Measurements from ENCODE around the gene ABCG4.
"Not testable (repeated sequence)": the region's sequence is repeated elsewhere in the genome, so short reads cannot be mapped to it uniquely, and the experiment has no call there.

The ABCG4 gene

GRCh38 chr11:119167077-119167458, 18.2 kb downstream of the ABCG4 start:
- not testable (repeated sequence) for H3K27me3 ChIP-seq (ENCODE audit: control insufficient read depth, insufficient read depth, low read length); H3K4me1 ChIP-seq (ENCODE audit: control insufficient read depth, insufficient read depth, low read length); H3K36me3 ChIP-seq (ENCODE audit: control insufficient read depth, insufficient read depth, low read length); H3K9me3 ChIP-seq (ENCODE audit: control insufficient read depth, insufficient read depth, low read length); DNase-seq (ENCODE audit: low read depth, low spot score); H3K27ac ChIP-seq (ENCODE audit: low read length); H3K4me3 ChIP-seq (ENCODE audit: low read length)
- WGBS (ENCODE audit: insufficient coverage, insufficient read length) = no CpG with 5 or more reads among the region's 10 CpGs

- H3K9me3 ChIP-seq (ENCODE audit: control insufficient read depth, insufficient read depth, low read length) = no peaks in the 10 kb centered on the region
- H3K27me3 ChIP-seq (ENCODE audit: control insufficient read depth, insufficient read depth, low read length) = no peaks in the 10 kb centered on the region
- H3K36me3 ChIP-seq (ENCODE audit: control insufficient read depth, insufficient read depth, low read length) = no peaks in the 10 kb centered on the region
- no peak overlapping the region for H3K27ac ChIP-seq (ENCODE audit: low read length)
- no peak for DNase-seq (ENCODE audit: low read depth, low spot score)
- no peak overlapping the region for H3K4me3 ChIP-seq (ENCODE audit: low read length)
- no CpG with 5 or more reads among the region's 6 CpGs for WGBS (ENCODE audit: insufficient coverage, insufficient read length)
- H3K4me1 ChIP-seq (ENCODE audit: control insufficient read depth, insufficient read depth, low read length) = no peaks in the 10 kb centered on the region
Measured at GRCh38 chr11:119167933-119168332, 19.1 kb downstream of the ABCG4 start.

GRCh38 chr11:119168471-119169281, 19.8 kb downstream of the ABCG4 start, which contains the start of gene NLRX1:
Gene NLRX1 (plus strand): TSS chr11:119168725. CDS start chr11:119171404, 2,679 bp downstream.
- H3K36me3 ChIP-seq (ENCODE audit: control insufficient read depth, insufficient read depth, low read length) = no peaks in the 10 kb centered on the region
- H3K9me3 ChIP-seq (ENCODE audit: control insufficient read depth, insufficient read depth, low read length) = no peaks in the 10 kb centered on the region
- no peaks in the 10 kb centered on the region for H3K4me1 ChIP-seq (ENCODE audit: control insufficient read depth, insufficient read depth, low read length)
- H3K27me3 ChIP-seq (ENCODE audit: control insufficient read depth, insufficient read depth, low read length) = no peaks in the 10 kb centered on the region
- H3K27ac ChIP-seq (ENCODE audit: low read length) = no peak within 1 kb of the TSS
- no CpG with 5 or more reads among the region's 63 CpGs for WGBS (ENCODE audit: insufficient coverage, insufficient read length)
- H3K4me3 ChIP-seq (ENCODE audit: low read length) = peak within 1 kb of the TSS; percentile 60
- peak; percentile 61 for DNase-seq (ENCODE audit: low read depth, low spot score)

GRCh38 chr11:119169282-119169719, 20.4 kb downstream of the ABCG4 start:
- Histone ChIP-seq H3K27me3 (ENCODE audit: control insufficient read depth, insufficient read depth, low read length) (no peaks in the 10 kb centered on the region), H3K4me3 (ENCODE audit: low read length) (peak overlapping the region; percentile 60), H3K4me1 (ENCODE audit: control insufficient read depth, insufficient read depth, low read length) (no peaks in the 10 kb centered on the region), H3K27ac (ENCODE audit: low read length) (no peak overlapping the region), H3K9me3 (ENCODE audit: control insufficient read depth, insufficient read depth, low read length) (no peaks in the 10 kb centered on the region), H3K36me3 (ENCODE audit: control insufficient read depth, insufficient read depth, low read length) (no peaks in the 10 kb centered on the region)
- DNase-seq (ENCODE audit: low read depth, low spot score) = peak; percentile 60
- WGBS (ENCODE audit: insufficient coverage, insufficient read length) = no CpG with 5 or more reads among the region's 15 CpGs

- Histone ChIP-seq H3K27ac (ENCODE audit: low read length) (no peak overlapping the region), H3K4me1 (ENCODE audit: control insufficient read depth, insufficient read depth, low read length) (no peaks in the 10 kb centered on the region), H3K27me3 (ENCODE audit: control insufficient read depth, insufficient read depth, low read length) (no peaks in the 10 kb centered on the region), H3K9me3 (ENCODE audit: control insufficient read depth, insufficient read depth, low read length) (no peaks in the 10 kb centered on the region), H3K36me3 (ENCODE audit: control insufficient read depth, insufficient read depth, low read length) (no peaks in the 10 kb centered on the region), H3K4me3 (ENCODE audit: low read length) (no peak overlapping the region)
- DNase-seq (ENCODE audit: low read depth, low spot score) = no peak
- WGBS (ENCODE audit: insufficient coverage, insufficient read length) = no CpG with 5 or more reads among the region's 2 CpGs
Measured at GRCh38 chr11:119172513-119172912, 23.7 kb downstream of the ABCG4 start.

GRCh38 chr11:119173453-119173852, 24.6 kb downstream of the ABCG4 start:
- Histone ChIP-seq H3K27me3 (ENCODE audit: control insufficient read depth, insufficient read depth, low read length) (no peaks in the 10 kb centered on the region), H3K27ac (ENCODE audit: low read length) (no peak overlapping the region), H3K4me1 (ENCODE audit: control insufficient read depth, insufficient read depth, low read length) (no peaks in the 10 kb centered on the region), H3K9me3 (ENCODE audit: control insufficient read depth, insufficient read depth, low read length) (no peaks in the 10 kb centered on the region), H3K36me3 (ENCODE audit: control insufficient read depth, insufficient read depth, low read length) (no peaks in the 10 kb centered on the region), H3K4me3 (ENCODE audit: low read length) (no peak overlapping the region)
- no CpG with 5 or more reads among the region's 21 CpGs for WGBS (ENCODE audit: insufficient coverage, insufficient read length)
- no peak for DNase-seq (ENCODE audit: low read depth, low spot score)

- WGBS (ENCODE audit: insufficient coverage, insufficient read length) = no CpG with 5 or more reads among the region's 6 CpGs
- DNase-seq (ENCODE audit: low read depth, low spot score) = no peak
- H3K4me3 ChIP-seq (ENCODE audit: low read length) = no peak overlapping the region
- no peaks in the 10 kb centered on the region for H3K9me3 ChIP-seq (ENCODE audit: control insufficient read depth, insufficient read depth, low read length)
- H3K27me3 ChIP-seq (ENCODE audit: control insufficient read depth, insufficient read depth, low read length) = no peaks in the 10 kb centered on the region
- H3K4me1 ChIP-seq (ENCODE audit: control insufficient read depth, insufficient read depth, low read length) = no peaks in the 10 kb centered on the region
- H3K27ac ChIP-seq (ENCODE audit: low read length) = no peak overlapping the region
- peaks cover 5% of the 10 kb centered on the region for H3K36me3 ChIP-seq (ENCODE audit: control insufficient read depth, insufficient read depth, low read length)
Measured at GRCh38 chr11:119175493-119176077, 26.7 kb downstream of the ABCG4 start.

- Histone ChIP-seq H3K9me3 (ENCODE audit: control insufficient read depth, insufficient read depth, low read length) (no peaks in the 10 kb centered on the region), H3K4me3 (ENCODE audit: low read length) (no peak overlapping the region), H3K27me3 (ENCODE audit: control insufficient read depth, insufficient read depth, low read length) (no peaks in the 10 kb centered on the region), H3K36me3 (ENCODE audit: control insufficient read depth, insufficient read depth, low read length) (peaks cover 5% of the 10 kb centered on the region), H3K4me1 (ENCODE audit: control insufficient read depth, insufficient read depth, low read length) (no peaks in the 10 kb centered on the region), H3K27ac (ENCODE audit: low read length) (no peak overlapping the region)
- DNase-seq (ENCODE audit: low read depth, low spot score) = no peak
- no CpG with 5 or more reads among the region's 4 CpGs for WGBS (ENCODE audit: insufficient coverage, insufficient read length)
Measured at GRCh38 chr11:119178166-119178680, 29.4 kb downstream of the ABCG4 start.

- Histone ChIP-seq H3K27me3 (ENCODE audit: control insufficient read depth, insufficient read depth, low read length) (no peaks in the 10 kb centered on the region), H3K36me3 (ENCODE audit: control insufficient read depth, insufficient read depth, low read length) (peaks cover 5% of the 10 kb centered on the region), H3K4me3 (ENCODE audit: low read length) (no peak overlapping the region), H3K4me1 (ENCODE audit: control insufficient read depth, insufficient read depth, low read length) (no peaks in the 10 kb centered on the region), H3K27ac (ENCODE audit: low read length) (no peak overlapping the region), H3K9me3 (ENCODE audit: control insufficient read depth, insufficient read depth, low read length) (no peaks in the 10 kb centered on the region)
- DNase-seq (ENCODE audit: low read depth, low spot score) = no peak
- no CpG with 5 or more reads among the region's 6 CpGs for WGBS (ENCODE audit: insufficient coverage, insufficient read length)
Measured at GRCh38 chr11:119179342-119179741, 30.5 kb downstream of the ABCG4 start.

GRCh38 chr11:119179983-119180382, 31.1 kb downstream of the ABCG4 start:
- no peak overlapping the region for H3K27ac ChIP-seq (ENCODE audit: low read length)
- no peaks in the 10 kb centered on the region for H3K27me3 ChIP-seq (ENCODE audit: control insufficient read depth, insufficient read depth, low read length)
- no peaks in the 10 kb centered on the region for H3K9me3 ChIP-seq (ENCODE audit: control insufficient read depth, insufficient read depth, low read length)
- no peaks in the 10 kb centered on the region for H3K4me1 ChIP-seq (ENCODE audit: control insufficient read depth, insufficient read depth, low read length)
- H3K4me3 ChIP-seq (ENCODE audit: low read length) = no peak overlapping the region; the same call in 1 of the 2 replicates
- whole genome bisulfite sequencing (ENCODE audit: insufficient coverage, insufficient read length) = no CpG with 5 or more reads among the region's 10 CpGs
- H3K36me3 ChIP-seq (ENCODE audit: control insufficient read depth, insufficient read depth, low read length) = peaks cover 5% of the 10 kb centered on the region
- no peak for DNase-seq (ENCODE audit: low read depth, low spot score)

Data from iPS DF 6.9 (cell line).